HepG2 (cell line): ENCODE data around the gene ZC3H12A. TPM values are rescaled to one million over a fixed set of nuclear protein-coding genes. Genes with fewer than 3 reads are reported as not detected.

Experiments
- ATAC-seq: fragments of 200-7000 bp; cut with Tn5 transposase; 3 replicates; pipeline ENCODE4 v1.9.1; 2020; ENCODE audit warnings: mild to moderate bottlenecking, moderate library complexity
- BruUV-seq: library from RNA; stranded (reverse); fragments of 400-500 nt; replicated peaks from 2 replicates; lab custom pipeline; 2021; lab: Mats Ljungman, UMichigan
- CTCF ChIA-PET: fragments of 300-600 bp; formaldehyde crosslinking; extraction: SDS; loops from one replicate; lab custom pipeline; 2021; ENCODE audit warnings: low total read pairs, inconsistent platforms, low intra/inter-chr PET ratio; lab: Yijun Ruan, JAX
- POLR2A ChIA-PET: fragments of 350-600 bp; sonication (Branson Sonifier 250); formaldehyde crosslinking; loops from one replicate; lab custom pipeline; 2020; ENCODE audit warnings: antibody characterized with exemption, inconsistent platforms; lab: Yijun Ruan, JAX
- DNase-seq: peaks from one replicate; pipeline ENCODE4 v3.0.0-alpha.2; 2015; ENCODE audit warnings: low spot score
- FAIRE-seq: peaks from 3 replicates; lab custom pipeline; 2011; peaks lifted over from hg19 to GRCh38; lab: Jason Lieb, UNC
- H2AFZ ChIP-seq: one replicate; pipeline ENCODE4 v1.6.1; 2011; ENCODE audit warnings: low read length, inconsistent platforms
- H3K27ac ChIP-seq: fragments of 300-600 bp; 3 replicates; pipeline ENCODE4 v1.8.0; 2011; ENCODE audit warnings: mixed run types, mild to moderate bottlenecking, mixed read lengths, low read length, inconsistent platforms; ENCODE audit not compliant: insufficient read depth; ENCODE audit errors: extremely low read length
- H3K27me3 ChIP-seq, 2 experiments: fragments of 200-600 bp in 1 of 2; 2 replicates in 1 of 2; 3 replicates in 1 of 2; pipeline versions ENCODE4 v1.6.0 to v1.8.0; 2011; ENCODE audit warnings: low read length in 2 of 2, mild to moderate bottlenecking in 2 of 2, moderate library complexity in 2 of 2, inconsistent platforms in 1 of 2; ENCODE audit not compliant: insufficient read depth in 2 of 2, control insufficient read depth in 1 of 2
- H3K36me3 ChIP-seq, 2 experiments: fragments of 200-600 bp in 1 of 2; replicated peaks in 1 of 2; 2 replicates in 1 of 2; 3 replicates in 1 of 2; pipeline versions ENCODE4 v1.5.1 to v1.8.0; 2011; ENCODE audit warnings: low read length in 2 of 2, inconsistent platforms in 1 of 2; ENCODE audit not compliant: insufficient read depth in 2 of 2, control insufficient read depth in 1 of 2
- H3K4me1 ChIP-seq: 2 replicates; pipeline ENCODE4 v1.5.1; 2012; ENCODE audit warnings: low read length, inconsistent platforms; ENCODE audit not compliant: insufficient read depth
- H3K4me2 ChIP-seq: 2 replicates; pipeline ENCODE4 v1.6.0; 2011; ENCODE audit warnings: low read depth, low read length, inconsistent platforms
- H3K4me3 ChIP-seq, 3 experiments: fragments of 200-600 bp in 1 of 3; sonication (generic), shearing (Covaris generic) in 1 of 3; replicated peaks in 1 of 3; 2 replicates each; pipeline ENCODE4 v1.5.1; 2011 to 2016; ENCODE audit warnings: low read length in 3 of 3, inconsistent platforms in 2 of 3, low read depth in 2 of 3, mild to moderate bottlenecking in 2 of 3, control low read depth in 1 of 3, mixed read lengths in 1 of 3; ENCODE audit not compliant: insufficient read depth in 1 of 3
- H3K79me2 ChIP-seq: one replicate; pipeline ENCODE4 v1.6.1; 2011; ENCODE audit warnings: low read length, inconsistent platforms; ENCODE audit not compliant: insufficient read depth
- H3K9ac ChIP-seq: 2 replicates; pipeline ENCODE4 v1.6.0; 2011; ENCODE audit warnings: mild to moderate bottlenecking, low read depth, low read length, inconsistent platforms; ENCODE audit not compliant: insufficient read depth
- H3K9me3 ChIP-seq: 2 replicates; pipeline ENCODE4 v1.5.1; 2012; ENCODE audit warnings: mild to moderate bottlenecking, low read length
- H4K20me1 ChIP-seq: 2 replicates; pipeline ENCODE4 v1.6.0; 2011; ENCODE audit warnings: inconsistent platforms, mild to moderate bottlenecking, low read length, moderate library complexity; ENCODE audit not compliant: insufficient read depth
- AGO1 ChIP-seq: fragments of 200-400 bp; formaldehyde crosslinking; IDR thresholded peaks from 2 replicates; pipeline ENCODE4 v1.6.1; 2017; ENCODE audit warnings: mild to moderate bottlenecking, low read depth, low read length, moderate library complexity; ENCODE audit not compliant: poor library complexity, severe bottlenecking
- CC2D1A ChIP-seq: sonication (generic); formaldehyde crosslinking; IDR thresholded peaks from 2 replicates; pipeline ENCODE4 v1.8.1; 2023; ENCODE audit warnings: mild to moderate bottlenecking, missing genetic modification reagents
- CREB1 ChIP-seq, 2 experiments: fragments of 450-650 bp in 1 of 2; IDR thresholded peaks; 2 replicates each; pipeline ENCODE4 v1.6.1; 2016 to 2017; ENCODE audit warnings: control low read depth in 1 of 2, mild to moderate bottlenecking in 1 of 2, missing compliant biosample characterization in 1 of 2, missing genetic modification characterization in 1 of 2
- ESRRA ChIP-seq: sonication (generic); formaldehyde crosslinking; IDR thresholded peaks from 2 replicates; pipeline ENCODE4 v1.5.1; 2020; ENCODE audit warnings: mild to moderate bottlenecking, low read depth, missing genetic modification reagents
- HES4 ChIP-seq: sonication (generic); formaldehyde crosslinking; IDR thresholded peaks from 2 replicates; pipeline ENCODE4 v1.9.0; 2021; ENCODE audit warnings: mild to moderate bottlenecking, missing genetic modification reagents, borderline replicate concordance
- HNRNPL ChIP-seq: fragments of 200-400 bp; formaldehyde crosslinking; IDR thresholded peaks from 2 replicates; pipeline ENCODE4 v1.6.1; 2017; ENCODE audit warnings: mild to moderate bottlenecking, low read depth, low read length
- KDM1A ChIP-seq: IDR thresholded peaks from 2 replicates; pipeline ENCODE4 v1.6.1; 2016; ENCODE audit warnings: missing compliant biosample characterization
- KMT2A ChIP-seq: sonication (generic); formaldehyde crosslinking; IDR thresholded peaks from 2 replicates; pipeline ENCODE4 v1.4.0; 2020; ENCODE audit warnings: missing genetic modification reagents
- PHF8 ChIP-seq: sonication (generic); formaldehyde crosslinking; IDR thresholded peaks from 2 replicates; pipeline ENCODE4 v1.5.0; 2020; ENCODE audit warnings: missing genetic modification reagents
- SMC3 ChIP-seq: IDR thresholded peaks from 2 replicates; pipeline ENCODE4 v1.6.1; 2011; ENCODE audit warnings: low read length, improper control_type of control experiment
- SMYD3 ChIP-seq: sonication (generic); formaldehyde crosslinking; IDR thresholded peaks from 2 replicates; pipeline ENCODE4 v1.8.1; 2023; ENCODE audit warnings: mild to moderate bottlenecking, missing genetic modification reagents
- ZFY ChIP-seq: sonication (generic); formaldehyde crosslinking; IDR thresholded peaks from 2 replicates; pipeline ENCODE4 v1.4.0; 2020; ENCODE audit warnings: missing genetic modification reagents
- ZNF292 ChIP-seq: sonication (generic); formaldehyde crosslinking; IDR thresholded peaks from 2 replicates; pipeline ENCODE4 v1.8.1; 2022; ENCODE audit warnings: mild to moderate bottlenecking, low read depth, missing genetic modification reagents, borderline replicate concordance
- ZNF547 ChIP-seq: sonication (generic); formaldehyde crosslinking; IDR thresholded peaks from 2 replicates; pipeline ENCODE4 v1.5.1; 2020; ENCODE audit warnings: mild to moderate bottlenecking, missing genetic modification reagents
- ZNF670 ChIP-seq: sonication (generic); formaldehyde crosslinking; IDR thresholded peaks from 2 replicates; pipeline ENCODE4 v1.8.0; 2022; ENCODE audit warnings: mild to moderate bottlenecking, missing genetic modification reagents, borderline replicate concordance
- ZNF891 ChIP-seq: sonication (generic); formaldehyde crosslinking; IDR thresholded peaks from 2 replicates; pipeline ENCODE4 v1.5.0; 2020; ENCODE audit warnings: mild to moderate bottlenecking, missing genetic modification reagents
- WGBS: methylation state at CpG from one replicate; pipeline ENCODE4 v1.1.6; 2017; ENCODE audit warnings: low lambda C conversion rate; 5-methylcytosine and 5-hydroxymethylcytosine counted together
- in situ Hi-C: cut with HindIII; loops from 2 replicates; pipeline ENCODE4 v1.10.0; 2017; ENCODE audit warnings: low pct_unique_long_range_greater_than_20kb; ENCODE audit not compliant: extremely low pct_ligation_motif_present
- intact Hi-C: fragments of 100-400 bp; cut with micrococcal nuclease; formaldehyde crosslinking; loops from one replicate; pipeline ENCODE4 v1.10.0; 2022; ENCODE audit not compliant: unreplicated experiment
- polyA plus RNA-seq, 8 experiments: library from polyadenylated mRNA; depleted of rRNA in 3 of 8; stranded (reverse) in 7 of 8; unstranded in 1 of 8; fragments of >200 nt; fragmentation: Illumina TruSeq in 4 of 8; extraction: Trizol in 4 of 8; gene quantifications; 2 replicates each; pipeline versions ENCODE4 v1.2.1 to v1.2.3, GENCODE V29; 2011 to 2016; ENCODE audit warnings: low read depth in 4 of 8, missing spikeins in 1 of 8, mixed read lengths in 1 of 8; ENCODE audit not compliant: insufficient read depth in 1 of 8
- total RNA-seq, 5 experiments: library from RNA; depleted of rRNA; stranded (reverse); fragments of >200 nt; fragmentation: Illumina TruSeq; extraction: Trizol; gene quantifications; 2 replicates each; pipeline ENCODE4 v1.2.3, GENCODE V29; 2016; ENCODE audit warnings: low read depth in 1 of 5
- TF ChIP-seq, protein P1 (sequence below): sonication (generic); formaldehyde crosslinking; IDR thresholded peaks from 2 replicates; pipeline ENCODE4 v1.8.0; 2022; ENCODE audit warnings: low read depth, missing genetic modification reagents
- TF ChIP-seq, protein P2 (sequence below): sonication (generic); formaldehyde crosslinking; IDR thresholded peaks from 2 replicates; pipeline ENCODE4 v1.4.0; 2020; ENCODE audit warnings: mild to moderate bottlenecking, missing genetic modification reagents, borderline replicate concordance

The ZC3H12A gene
- total and polyA plus RNA-seq, 2 of the 13 experiments (the other 11 are each of a cell fraction or from before 2014, with no cell fraction given) = 6.8 to 13.3 TPM

- TF ChIP-seq KDM1A (CRISPR knock-in tag) (no peak), ZNF292 (CRISPR knock-in tag) (no peak)
Observed at GRCh38 chr1:37495875-37496274, 21.5 kb downstream of the ZC3H12A start (continued).

- FAIRE-seq (no peak), DNase-seq (no peak), ATAC-seq (no peak)
- H3K79me2 ChIP-seq = no peaks in the 10 kb centered on the region
- H4K20me1 ChIP-seq = no peaks in the 10 kb centered on the region
- H3K4me2 ChIP-seq = no peak overlapping the region
- no TSS peak for BruUV-seq
- H2AFZ ChIP-seq = no peak overlapping the region
- CTCF ChIA-PET = no interaction called here
- H3K4me3 ChIP-seq = no peak overlapping the region
- in situ Hi-C loops (no loop called here), intact Hi-C loops (no loop called here)
- H3K36me3 ChIP-seq = peaks cover 15 to 57% of the 10 kb centered on the region in 2 experiments
- H3K9me3 ChIP-seq = no peaks in the 10 kb centered on the region
- peaks cover 23% of the 10 kb centered on the region for H3K4me1 ChIP-seq
- H3K27ac ChIP-seq = no peak overlapping the region
- no peaks in the 10 kb centered on the region for H3K27me3 ChIP-seq
- POLR2A ChIA-PET = interaction anchor here (1.2 kb wide), 1 partner anchor 12 kb away, joined by 4 read pairs; no protein-coding TSS in a partner anchor
- WGBS = 90% methylated on average over 2 of the region's 2 CpGs
- no peak overlapping the region for H3K9ac ChIP-seq
- no peak for TF ChIP-seq ZNF891 (CRISPR knock-in tag)
- no peak for TF ChIP-seq SMC3
- no peak for TF ChIP-seq ZNF670 (CRISPR knock-in tag)
- TF ChIP-seq, protein P1, sequence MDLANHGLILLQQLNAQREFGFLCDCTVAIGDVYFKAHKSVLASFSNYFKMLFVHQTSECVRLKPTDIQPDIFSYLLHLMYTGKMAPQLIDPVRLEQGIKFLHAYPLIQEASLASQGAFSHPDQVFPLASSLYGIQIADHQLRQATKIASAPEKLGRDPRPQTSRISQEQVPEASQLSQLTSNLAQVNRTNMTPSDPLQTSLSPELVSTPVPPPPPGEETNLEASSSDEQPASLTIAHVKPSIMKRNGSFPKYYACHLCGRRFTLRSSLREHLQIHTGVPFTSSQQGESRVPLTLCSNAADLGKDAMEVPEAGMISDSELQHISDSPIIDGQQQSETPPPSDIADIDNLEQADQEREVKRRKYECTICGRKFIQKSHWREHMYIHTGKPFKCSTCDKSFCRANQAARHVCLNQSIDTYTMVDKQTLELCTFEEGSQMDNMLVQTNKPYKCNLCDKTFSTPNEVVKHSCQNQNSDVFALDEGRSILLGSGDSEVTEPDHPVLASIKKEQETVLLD (CRISPR knock-in tag) = no peak
- no peak for TF ChIP-seq HNRNPL
- no peak for TF ChIP-seq ZFY (CRISPR knock-in tag)
- no peak for TF ChIP-seq KMT2A (CRISPR knock-in tag)
- no peak for TF ChIP-seq ESRRA
- TF ChIP-seq HES4 = no peak
- no peak for TF ChIP-seq CC2D1A (CRISPR knock-in tag)
- no peak for TF ChIP-seq ZNF547 (CRISPR knock-in tag)
- TF ChIP-seq CREB1 (IDR thresholded peaks at IDR 0.05) = no peak
- TF ChIP-seq CREB1 (CRISPR knock-in tag; IDR thresholded peaks at IDR 0.05) = no peak
- no peak for TF ChIP-seq SMYD3 (CRISPR knock-in tag)
- no peak for TF ChIP-seq PHF8 (CRISPR knock-in tag)
- TF ChIP-seq, protein P2, sequence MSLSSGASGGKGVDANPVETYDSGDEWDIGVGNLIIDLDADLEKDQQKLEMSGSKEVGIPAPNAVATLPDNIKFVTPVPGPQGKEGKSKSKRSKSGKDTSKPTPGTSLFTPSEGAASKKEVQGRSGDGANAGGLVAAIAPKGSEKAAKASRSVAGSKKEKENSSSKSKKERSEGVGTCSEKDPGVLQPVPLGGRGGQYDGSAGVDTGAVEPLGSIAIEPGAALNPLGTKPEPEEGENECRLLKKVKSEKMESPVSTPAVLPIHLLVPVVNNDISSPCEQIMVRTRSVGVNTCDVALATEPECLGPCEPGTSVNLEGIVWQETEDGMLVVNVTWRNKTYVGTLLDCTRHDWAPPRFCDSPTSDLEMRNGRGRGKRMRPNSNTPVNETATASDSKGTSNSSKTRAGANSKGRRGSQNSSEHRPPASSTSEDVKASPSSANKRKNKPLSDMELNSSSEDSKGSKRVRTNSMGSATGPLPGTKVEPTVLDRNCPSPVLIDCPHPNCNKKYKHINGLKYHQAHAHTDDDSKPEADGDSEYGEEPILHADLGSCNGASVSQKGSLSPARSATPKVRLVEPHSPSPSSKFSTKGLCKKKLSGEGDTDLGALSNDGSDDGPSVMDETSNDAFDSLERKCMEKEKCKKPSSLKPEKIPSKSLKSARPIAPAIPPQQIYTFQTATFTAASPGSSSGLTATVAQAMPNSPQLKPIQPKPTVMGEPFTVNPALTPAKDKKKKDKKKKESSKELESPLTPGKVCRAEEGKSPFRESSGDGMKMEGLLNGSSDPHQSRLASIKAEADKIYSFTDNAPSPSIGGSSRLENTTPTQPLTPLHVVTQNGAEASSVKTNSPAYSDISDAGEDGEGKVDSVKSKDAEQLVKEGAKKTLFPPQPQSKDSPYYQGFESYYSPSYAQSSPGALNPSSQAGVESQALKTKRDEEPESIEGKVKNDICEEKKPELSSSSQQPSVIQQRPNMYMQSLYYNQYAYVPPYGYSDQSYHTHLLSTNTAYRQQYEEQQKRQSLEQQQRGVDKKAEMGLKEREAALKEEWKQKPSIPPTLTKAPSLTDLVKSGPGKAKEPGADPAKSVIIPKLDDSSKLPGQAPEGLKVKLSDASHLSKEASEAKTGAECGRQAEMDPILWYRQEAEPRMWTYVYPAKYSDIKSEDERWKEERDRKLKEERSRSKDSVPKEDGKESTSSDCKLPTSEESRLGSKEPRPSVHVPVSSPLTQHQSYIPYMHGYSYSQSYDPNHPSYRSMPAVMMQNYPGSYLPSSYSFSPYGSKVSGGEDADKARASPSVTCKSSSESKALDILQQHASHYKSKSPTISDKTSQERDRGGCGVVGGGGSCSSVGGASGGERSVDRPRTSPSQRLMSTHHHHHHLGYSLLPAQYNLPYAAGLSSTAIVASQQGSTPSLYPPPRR (CRISPR knock-in tag) = no peak
- no peak for TF ChIP-seq AGO1
Observed at GRCh38 chr1:37497832-37498231, 23.5 kb downstream of the ZC3H12A start.
